Mesothelial cell of epicardium (in vitro differentiated cells): Measurements from ENCODE around the gene LGI4. TPM values are rescaled to one million over a fixed set of nuclear protein-coding genes. Genes with fewer than 3 reads are reported as not detected.

Experiments
- DNase-seq, 2 experiments: peaks; one replicate each; pipeline ENCODE4 v3.0.0; 2021; ENCODE audit warnings: low spot score in 2 of 2; ENCODE audit not compliant: unreplicated experiment in 2 of 2
- H3K27ac Mint-ChIP-seq: 2 replicates; pipeline ENCODE4 v1.8.0; 2021; ENCODE audit warnings: mixed read lengths
- H3K27me3 Mint-ChIP-seq: 2 replicates; pipeline ENCODE4 v1.8.0; 2021; ENCODE audit warnings: low read depth, mixed read lengths
- H3K36me3 Mint-ChIP-seq: 2 replicates; pipeline ENCODE4 v1.8.0; 2021; ENCODE audit warnings: mixed read lengths
- H3K4me1 Mint-ChIP-seq: 2 replicates; pipeline ENCODE4 v1.8.0; 2021; ENCODE audit warnings: mixed read lengths
- H3K4me3 Mint-ChIP-seq: 2 replicates; pipeline ENCODE4 v1.8.0; 2021; ENCODE audit warnings: mild to moderate bottlenecking, moderate library complexity, mixed read lengths
- H3K9me3 Mint-ChIP-seq: 2 replicates; pipeline ENCODE4 v1.8.0; 2021; ENCODE audit warnings: mixed read lengths
- total RNA-seq: library from RNA; stranded (reverse); gene quantifications from 3 replicates; pipeline ENCODE4 v1.2.1, GENCODE V29; 2021
- TF ChIP-seq, protein P1 (sequence below): fragments of 200-600 bp; sonication (generic); IDR thresholded peaks from one replicate; pipeline ENCODE4 v1.5.0; 2021; ENCODE audit warnings: antibody characterized with exemption; ENCODE audit not compliant: unreplicated experiment

LGI4 gene
- total RNA-seq, 1 donor from 2014 or later = 1.4 TPM

DNA sequence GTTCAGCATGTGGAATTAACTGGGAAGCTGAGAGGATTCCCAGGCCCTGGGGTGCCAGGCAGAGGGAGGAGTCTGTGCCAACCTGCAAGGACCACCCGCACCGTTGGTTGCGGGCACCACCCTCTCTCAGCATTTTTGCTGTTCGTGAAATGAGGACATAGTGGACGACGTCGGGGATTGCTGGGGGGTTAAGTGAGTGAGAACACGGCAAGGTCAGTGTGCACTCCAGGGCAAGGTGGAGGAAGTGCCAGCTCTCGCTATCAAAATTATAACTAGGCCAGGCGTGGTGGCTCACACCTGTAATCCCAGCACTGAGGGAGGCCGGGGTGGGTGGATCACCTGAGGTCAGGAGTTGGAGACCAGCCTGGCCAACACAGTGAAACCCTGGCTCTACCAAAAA, 17.1 kb downstream of the LGI4 start:
- H3K9me3 Mint-ChIP-seq = no peaks in the 10 kb centered on the region
- H3K27ac Mint-ChIP-seq = no peak overlapping the region
- H3K27me3 Mint-ChIP-seq = peaks cover 4% of the 10 kb centered on the region
- no peaks in the 10 kb centered on the region for H3K36me3 Mint-ChIP-seq
- H3K4me1 Mint-ChIP-seq = peaks cover 24% of the 10 kb centered on the region
- TF ChIP-seq, protein P1, sequence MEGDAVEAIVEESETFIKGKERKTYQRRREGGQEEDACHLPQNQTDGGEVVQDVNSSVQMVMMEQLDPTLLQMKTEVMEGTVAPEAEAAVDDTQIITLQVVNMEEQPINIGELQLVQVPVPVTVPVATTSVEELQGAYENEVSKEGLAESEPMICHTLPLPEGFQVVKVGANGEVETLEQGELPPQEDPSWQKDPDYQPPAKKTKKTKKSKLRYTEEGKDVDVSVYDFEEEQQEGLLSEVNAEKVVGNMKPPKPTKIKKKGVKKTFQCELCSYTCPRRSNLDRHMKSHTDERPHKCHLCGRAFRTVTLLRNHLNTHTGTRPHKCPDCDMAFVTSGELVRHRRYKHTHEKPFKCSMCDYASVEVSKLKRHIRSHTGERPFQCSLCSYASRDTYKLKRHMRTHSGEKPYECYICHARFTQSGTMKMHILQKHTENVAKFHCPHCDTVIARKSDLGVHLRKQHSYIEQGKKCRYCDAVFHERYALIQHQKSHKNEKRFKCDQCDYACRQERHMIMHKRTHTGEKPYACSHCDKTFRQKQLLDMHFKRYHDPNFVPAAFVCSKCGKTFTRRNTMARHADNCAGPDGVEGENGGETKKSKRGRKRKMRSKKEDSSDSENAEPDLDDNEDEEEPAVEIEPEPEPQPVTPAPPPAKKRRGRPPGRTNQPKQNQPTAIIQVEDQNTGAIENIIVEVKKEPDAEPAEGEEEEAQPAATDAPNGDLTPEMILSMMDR = no peak
- no peak overlapping the region for H3K4me3 Mint-ChIP-seq
- no peak for DNase-seq

DNA sequence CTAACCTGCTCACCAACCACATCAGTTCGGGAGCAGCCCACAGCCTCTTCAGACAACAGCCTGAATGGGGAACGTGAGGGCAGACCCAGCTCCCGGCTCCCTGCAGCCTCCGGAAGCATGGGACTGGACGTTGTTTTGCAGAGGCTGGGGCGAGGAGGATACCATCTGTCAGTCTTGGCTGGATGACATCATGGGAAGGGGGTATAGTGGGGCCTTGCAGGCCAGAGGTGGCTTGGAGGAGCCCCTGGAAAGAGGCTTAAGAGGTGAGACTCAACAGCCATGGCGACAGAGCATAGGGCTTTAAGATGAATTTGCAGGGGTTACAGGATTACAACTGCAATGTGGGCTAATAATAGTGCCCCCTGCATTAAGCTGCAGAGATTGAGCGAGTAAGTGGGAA, 17.7 kb downstream of the LGI4 start:
- Mint-ChIP-seq H3K4me3 (no peak overlapping the region), H3K9me3 (no peaks in the 10 kb centered on the region), H3K36me3 (no peaks in the 10 kb centered on the region), H3K27ac (no peak overlapping the region), H3K4me1 (peaks cover 24% of the 10 kb centered on the region), H3K27me3 (peaks cover 4% of the 10 kb centered on the region)
- no peak for DNase-seq
- TF ChIP-seq, protein P1 = no peak

DNA sequence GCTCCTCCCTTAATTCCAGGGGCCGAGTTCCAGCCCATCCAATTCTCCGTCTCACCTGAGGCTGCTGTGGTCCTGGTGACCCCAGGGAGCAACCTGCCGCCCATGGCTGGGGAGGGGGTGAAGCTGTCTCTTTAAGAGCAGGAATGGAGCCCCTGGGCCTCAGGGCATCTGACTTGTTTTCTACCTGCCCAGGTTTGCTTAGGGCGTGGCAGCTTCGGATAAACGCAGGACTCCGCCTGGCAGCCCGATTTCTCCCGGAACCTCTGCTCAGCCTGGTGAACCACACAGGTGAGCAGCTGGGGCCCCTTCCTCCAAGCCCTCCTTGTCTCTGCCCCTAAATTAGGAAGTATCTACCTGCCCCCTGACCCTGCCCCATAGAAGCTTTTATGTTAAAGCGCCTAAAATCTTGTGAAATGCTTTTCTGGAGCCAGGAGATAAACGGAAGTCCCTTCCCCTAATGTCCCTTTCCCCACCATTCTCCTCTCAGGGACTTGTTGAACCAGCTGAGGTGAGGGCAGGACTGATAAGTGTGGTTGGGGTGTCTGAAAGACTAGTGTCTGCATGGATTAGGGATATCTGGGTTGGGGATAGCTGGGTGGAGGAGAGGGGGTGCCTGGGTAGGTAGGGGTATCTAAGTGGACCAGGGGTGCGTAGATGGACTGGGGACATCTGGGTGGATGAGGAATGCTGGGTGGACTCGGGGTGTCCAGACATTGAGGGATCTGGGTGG, 18.6 kb downstream of the LGI4 start:
- Mint-ChIP-seq H3K27ac (no peak overlapping the region), H3K36me3 (no peaks in the 10 kb centered on the region), H3K9me3 (no peaks in the 10 kb centered on the region), H3K4me3 (peak overlapping the region; percentile 46), H3K27me3 (peaks cover 4% of the 10 kb centered on the region), H3K4me1 (peaks cover 24% of the 10 kb centered on the region)
- TF ChIP-seq, protein P1 = no peak
- no peak for DNase-seq

DNA sequence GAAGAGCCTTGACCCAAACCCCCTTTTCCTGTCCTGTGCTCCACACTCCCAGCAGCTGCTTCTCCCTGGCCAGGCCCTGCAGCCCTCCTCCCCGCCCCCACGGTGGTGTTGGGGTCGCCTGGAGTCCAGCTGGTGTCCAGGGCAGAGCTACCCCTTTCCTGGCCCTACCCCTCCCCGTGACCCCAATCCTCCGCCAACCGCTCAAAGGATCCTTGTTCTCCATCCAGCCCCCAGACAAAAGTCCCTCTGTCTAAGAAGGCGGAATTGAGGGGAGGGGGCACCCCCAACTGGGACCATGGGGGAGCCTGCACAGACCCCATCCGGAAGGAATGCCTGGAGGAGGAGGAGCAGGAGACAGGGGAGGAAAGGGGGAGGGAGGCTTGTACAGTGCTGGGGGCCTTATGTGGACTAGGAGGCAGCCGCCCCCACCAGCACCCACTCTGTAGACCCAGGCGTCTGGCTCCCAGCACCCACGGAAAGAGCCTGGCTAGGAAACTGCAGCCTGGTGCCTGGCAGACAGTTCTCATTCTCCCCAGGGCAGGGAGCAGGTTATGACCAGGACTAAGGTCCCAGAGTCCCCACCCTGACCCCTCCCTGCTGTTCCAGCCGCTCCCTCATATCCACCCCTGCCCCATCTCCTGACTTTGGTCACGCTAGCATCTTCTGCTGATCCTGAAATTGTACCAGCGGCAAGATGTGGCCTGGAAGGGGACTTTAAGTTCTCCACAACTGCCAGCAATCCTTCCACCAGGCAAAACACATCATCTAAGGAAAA, 19.5 kb downstream of the LGI4 start, which contains the start of gene FXYD3:
Gene FXYD3, plus strand, starts transcription at position 647 of the 775 bp plus-strand sequence. CDS start 3,554 bp downstream, outside the sequence.
- H3K4me3 Mint-ChIP-seq = peak within 1 kb of the TSS; percentile 70
- DNase-seq = no peak
- no peak within 1 kb of the TSS for H3K27ac Mint-ChIP-seq
- H3K36me3 Mint-ChIP-seq = no peaks in the 10 kb centered on the region
- H3K27me3 Mint-ChIP-seq = peaks cover 4% of the 10 kb centered on the region
- H3K9me3 Mint-ChIP-seq = no peaks in the 10 kb centered on the region
- peaks cover 26% of the 10 kb centered on the region for H3K4me1 Mint-ChIP-seq
- TF ChIP-seq, protein P1 = no peak

DNA sequence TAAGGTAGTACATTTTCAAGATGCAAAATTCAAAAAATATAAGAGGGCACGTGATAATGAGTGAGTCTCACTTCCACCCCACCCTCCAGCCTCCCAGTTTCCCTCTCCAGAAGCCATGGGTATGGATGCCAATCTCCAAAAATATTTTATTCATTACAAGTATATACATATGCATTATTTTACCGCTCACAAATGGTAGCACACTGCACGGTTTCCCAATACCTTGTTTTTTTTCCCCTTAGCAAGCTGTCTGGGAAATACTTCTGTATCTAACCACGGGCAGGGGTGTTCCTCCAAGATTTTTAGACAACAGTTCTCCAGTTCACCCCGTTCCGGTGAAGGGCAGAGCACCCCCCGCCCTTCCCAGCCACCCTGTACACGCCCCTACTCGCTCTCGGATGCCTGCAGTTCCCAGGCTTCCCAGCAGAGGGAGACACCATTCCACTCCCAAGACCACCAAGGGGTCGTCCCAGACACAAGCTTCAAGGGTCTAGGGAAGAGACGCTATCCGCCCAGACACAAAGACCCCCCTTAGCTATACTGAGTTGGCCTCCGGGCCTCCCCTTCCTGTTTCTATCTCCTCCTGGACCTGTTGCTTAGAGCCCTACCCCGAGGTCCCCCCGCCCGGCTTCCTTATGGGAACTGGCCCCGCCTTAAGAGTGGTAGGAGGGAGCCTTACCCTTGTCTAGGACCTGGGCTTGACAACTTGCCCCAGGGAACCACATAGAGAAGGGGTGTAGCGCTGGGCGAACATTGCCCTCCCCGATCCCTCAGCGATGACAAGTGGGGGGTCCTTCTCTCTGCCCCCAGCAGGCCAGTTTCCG, 20.3 kb downstream of the LGI4 start:
- DNase-seq = peak; percentile 56 to 93
- H3K27ac Mint-ChIP-seq = no peak overlapping the region
- peaks cover 4% of the 10 kb centered on the region for H3K27me3 Mint-ChIP-seq
- no peaks in the 10 kb centered on the region for H3K9me3 Mint-ChIP-seq
- TF ChIP-seq, protein P1 = peak; percentile 91
- peak overlapping the region; percentile 70 for H3K4me3 Mint-ChIP-seq
- no peaks in the 10 kb centered on the region for H3K36me3 Mint-ChIP-seq
- peaks cover 26% of the 10 kb centered on the region for H3K4me1 Mint-ChIP-seq
